K562 (cell line): ENCODE data around the gene DGCR8. TPM values are rescaled to one million over a fixed set of nuclear protein-coding genes. Genes with fewer than 3 reads are reported as not detected.

ENCODE experiments used
- ADNP ChIP-seq: fragments of 200-800 bp; sonication (Bioruptor generic); IDR thresholded peaks from 2 replicates; pipeline ENCODE4 v1.6.1; 2016; ENCODE audit warnings: missing genetic modification characterization, missing compliant biosample characterization
- ARID4B ChIP-seq: sonication (generic); formaldehyde crosslinking; IDR thresholded peaks from 2 replicates; pipeline ENCODE4 v1.8.0; 2022; ENCODE audit warnings: mild to moderate bottlenecking, missing genetic modification reagents
- BCLAF1 ChIP-seq, 2 experiments: fragments of 450-650 bp in 1 of 2; IDR thresholded peaks; 2 replicates each; pipeline ENCODE4 v1.6.1; 2011 to 2017; ENCODE audit warnings: low read depth in 2 of 2, antibody characterized with exemption in 1 of 2, borderline replicate concordance in 1 of 2, low read length in 1 of 2, mild to moderate bottlenecking in 1 of 2, mixed read lengths in 1 of 2; ENCODE audit not compliant: control insufficient read depth in 1 of 2
- CTBP1 ChIP-seq: fragments of 450-650 bp; IDR thresholded peaks from 2 replicates; pipeline ENCODE4 v1.6.1; 2016; ENCODE audit warnings: borderline replicate concordance
- E2F1 ChIP-seq: sonication (generic); formaldehyde crosslinking; IDR thresholded peaks from 2 replicates; pipeline ENCODE4 v1.8.1; 2023; ENCODE audit warnings: mild to moderate bottlenecking, missing genetic modification reagents, moderate library complexity
- IFI16 ChIP-seq: fragments of 250-450 bp; sonication (Bioruptor Pico); IDR thresholded peaks from 2 replicates; pipeline ENCODE4 v2.1.2; 2022; ENCODE audit warnings: mild to moderate bottlenecking, inconsistent platforms
- RB1 ChIP-seq: fragments of 450-650 bp; IDR thresholded peaks from 2 replicates; pipeline ENCODE4 v1.6.1; 2017; ENCODE audit warnings: low read depth, mild to moderate bottlenecking
- RFX1 ChIP-seq: fragments of 450-650 bp; IDR thresholded peaks from 2 replicates; pipeline ENCODE4 v1.6.1; 2016; ENCODE audit warnings: mild to moderate bottlenecking, moderate library complexity
- TEAD4 ChIP-seq, 2 experiments: sonication (generic) in 1 of 2; formaldehyde crosslinking in 1 of 2; IDR thresholded peaks; 2 replicates each; pipeline versions ENCODE4 v1.6.1 to v1.8.0; 2012 to 2022; ENCODE audit warnings: borderline replicate concordance in 1 of 2, inconsistent platforms in 1 of 2, low read length in 1 of 2, mild to moderate bottlenecking in 1 of 2, missing genetic modification reagents in 1 of 2
- THAP12 ChIP-seq: fragments of 250-450 bp; sonication (Bioruptor Pico); IDR thresholded peaks from 2 replicates; pipeline ENCODE4 v1.9.0; 2021; ENCODE audit warnings: mild to moderate bottlenecking, inconsistent platforms
- VEZF1 ChIP-seq: fragments of 200-800 bp; sonication (Bioruptor generic); IDR thresholded peaks from 2 replicates; pipeline ENCODE4 v1.6.1; 2017; ENCODE audit warnings: missing genetic modification characterization, missing compliant biosample characterization
- ZBTB1 ChIP-seq: sonication (generic); formaldehyde crosslinking; IDR thresholded peaks from 2 replicates; pipeline ENCODE4 v1.8.1; 2023; ENCODE audit warnings: missing genetic modification reagents, low read depth, mild to moderate bottlenecking, borderline replicate concordance
- ZNF77 ChIP-seq: fragments of 250-450 bp; sonication (Bioruptor Pico); IDR thresholded peaks from 2 replicates; pipeline ENCODE4 v1.5.0; 2020
- polyA plus RNA-seq, 8 experiments: library from polyadenylated mRNA; depleted of rRNA in 4 of 8; stranded (reverse) in 5 of 8; unstranded in 3 of 8; fragments of >200 nt; fragmentation: Nextera tagmentation in 2 of 8; fragmentation: Illumina TruSeq in 1 of 8; extraction: Ambion mirVana in 2 of 8; extraction: Trizol in 1 of 8; gene quantifications; 2 replicates each; pipeline versions ENCODE4 v1.2.1 to v1.2.3, GENCODE V29; 2011 to 2014; ENCODE audit warnings: inconsistent platforms in 1 of 8, missing spikeins in 1 of 8
- total RNA-seq, 7 experiments: library from RNA; depleted of rRNA in 6 of 7; stranded (reverse); fragments of >200 nt in 6 of 7; fragmentation: Illumina TruSeq in 2 of 7; extraction: Trizol in 2 of 7; gene quantifications; 2 replicates each; pipeline versions ENCODE4 v1.2.1 to v1.2.3, GENCODE V29; 2011 to 2021; ENCODE audit warnings: low replicate concordance in 1 of 7

Gene DGCR8
- total and polyA plus RNA-seq, 9 of the 15 experiments (the other 6 are each of a cell fraction or from before 2014, with no cell fraction given), result 5.9 to 144 (median 80.1) TPM

- TF ChIP-seq BCLAF1 (IDR thresholded peaks at IDR 0.05; ENCODE audit: borderline replicate concordance in 1 of 2, control insufficient read depth in 1 of 2, low read depth in 2 of 2, low read length in 1 of 2) (no peak), RFX1 (no peak), ARID4B (peak; percentile 16; the same call in 1 of the 2 replicates), VEZF1 (no peak), RB1 (no peak), CTBP1 (no peak), THAP12 (CRISPR knock-in tag) (peak; percentile 35; the same call in 1 of the 2 replicates), ZBTB1 (CRISPR knock-in tag) (0 out of 2 replicates have a peak, but pooled peaks have one; percentile 55), IFI16 (CRISPR knock-in tag) (no peak), E2F1 (CRISPR knock-in tag) (no peak), TEAD4 (IDR thresholded peaks at IDR 0.05; ENCODE audit: low read length) (no peak), TEAD4 (CRISPR knock-in tag; IDR thresholded peaks at IDR 0.05; ENCODE audit: borderline replicate concordance) (peak; percentile 48; the same call in 1 of the 2 replicates), ZNF77 (no peak), ADNP (tag) (no peak)
Measured at GRCh38 chr22:20145206-20145831, 65.3 kb downstream of the DGCR8 start (continued).
